ENCODE measurements around the gene LRSAM1. TPM values are rescaled to one million over a fixed set of nuclear protein-coding genes. Genes with fewer than 3 reads are reported as not detected.

The LRSAM1 gene
- total and polyA plus RNA-seq, 2 of the 8 experiments (the other 6 are each of a cell fraction or from before 2014, with no cell fraction given) = 9.7 to 18.3 TPM

- Histone ChIP-seq H3K56ac (replicated peaks; ENCODE audit: insufficient read length, low read depth, low read length) (no peak overlapping the region), H3K9me3 (ENCODE audit: insufficient read depth in 2 of 2, low read depth in 1 of 2, low read length in 1 of 2) (no peaks in the 10 kb centered on the region), H4K20me1 (replicated peaks in 1 of 2; ENCODE audit: control insufficient read depth in 1 of 2, insufficient read depth in 2 of 2, low read length in 2 of 2) (peaks cover 0 to 24% of the 10 kb centered on the region in 2 experiments), H3K79me1 (ENCODE audit: low read depth, low read length) (peaks cover 27% of the 10 kb centered on the region), H3K18ac (ENCODE audit: extremely low read depth, low read length) (no peak overlapping the region), H3K23ac (ENCODE audit: insufficient read length) (no peak overlapping the region), H3K79me2 (ENCODE audit: control insufficient read depth in 1 of 2, insufficient read depth in 2 of 2, low read length in 2 of 2) (peaks cover 0 to 26% of the 10 kb centered on the region in 2 experiments; a peak in 2 of 4 replicates), H3K4me2 (ENCODE audit: insufficient read depth in 1 of 2, low read depth in 2 of 2, low read length in 2 of 2) (no peak overlapping the region), H3K14ac (ENCODE audit: insufficient read length) (no peak overlapping the region), H2AK5ac (ENCODE audit: low read depth, low read length) (no peak overlapping the region), H2AFZ (ENCODE audit: low read length) (no peak overlapping the region), H2BK12ac (ENCODE audit: low read depth, low read length) (no peak overlapping the region), H2BK120ac (replicated peaks; ENCODE audit: low read depth, low read length) (no peak overlapping the region), H3K36me3 (ENCODE audit: control insufficient read depth in 2 of 4, insufficient read depth in 4 of 4, low read length in 3 of 4) (no peaks in the 10 kb centered on the region), H3K23me2 (ENCODE audit: low read depth, low read length) (peaks cover 2% of the 10 kb centered on the region; the same call in 1 of the 2 replicates), H2BK15ac (ENCODE audit: low read length) (no peak overlapping the region), H4K8ac (ENCODE audit: extremely low read depth, insufficient read depth, low read length) (no peak overlapping the region), H3K4me1 (replicated peaks in 1 of 4; ENCODE audit: control insufficient read depth in 3 of 4, insufficient read depth in 4 of 4, low read length in 3 of 4) (peaks cover 0 to 18% (median 6%) of the 10 kb centered on the region in 4 experiments; a peak in 5 of 7 replicates), H4K91ac (replicated peaks; ENCODE audit: insufficient read length, low read length) (no peak overlapping the region), H3K27ac (ENCODE audit: low read depth, low read length) (no peak overlapping the region), H2BK5ac (ENCODE audit: low read depth, low read length) (no peak overlapping the region; the same call in 1 of the 2 replicates), H3K27me3 (replicated peaks in 1 of 4; ENCODE audit: control insufficient read depth in 3 of 4, extremely low read depth in 1 of 4, insufficient read depth in 3 of 4, low read length in 3 of 4) (no peaks in the 10 kb centered on the region), H3K4me3 (ENCODE audit: extremely low read depth in 1 of 4, insufficient read depth in 2 of 4, low read depth in 3 of 4, low read length in 4 of 4) (no peak overlapping the region), H4K5ac (ENCODE audit: insufficient read length, low read depth, low read length) (no peak overlapping the region), H3K9ac (replicated peaks in 1 of 4; ENCODE audit: extremely low read depth in 1 of 4, low read depth in 3 of 4, low read length in 3 of 4) (no peak overlapping the region), H3K4ac (replicated peaks; ENCODE audit: insufficient read length, low read depth, low read length) (no peak overlapping the region), H2BK20ac (ENCODE audit: low read length) (no peak overlapping the region)
- POLR2A ChIA-PET (ENCODE audit: partially characterized antibody) = no interaction called here
- CTCF ChIA-PET (ENCODE audit: partially characterized antibody) = interaction anchor here (0.7 to 3.1 kb wide), 4 partner anchors 9 to 58 kb away, joined by 3 to 13 read pairs (median 4); no protein-coding TSS in a partner anchor
- DNase-seq (ENCODE audit: low read depth in 1 of 2, low spot score in 2 of 2) (no peak), FAIRE-seq (no peak)
- 93% methylated on average over 10 of the region's 10 CpGs; no CpG with 5 or more reads in 1 of the 2 experiments for WGBS, 2 experiments (ENCODE audit: extremely low coverage in 1 of 2, insufficient coverage in 1 of 2, insufficient read length in 1 of 2, insufficient replicate concordance in 2 of 2, low coverage in 1 of 2, low lambda C conversion rate in 2 of 2, missing lambda C conversion rate in 1 of 2)
- TF ChIP-seq JUND (IDR thresholded peaks at IDR 0.05; ENCODE audit: low read length) = no peak
- no peak for TF ChIP-seq POU5F1 (IDR thresholded peaks at IDR 0.05; ENCODE audit: low read depth, low read length)
- TF ChIP-seq EP300 (IDR thresholded peaks at IDR 0.05; ENCODE audit: borderline replicate concordance in 1 of 2, low read depth in 2 of 2, low read length in 2 of 2) = no peak
- TF ChIP-seq CBX5 (IDR thresholded peaks at IDR 0.05; ENCODE audit: low read depth, low read length) = no peak
- TF ChIP-seq CEBPB (IDR thresholded peaks at IDR 0.05; ENCODE audit: low read depth, low read length) = no peak
- no peak for TF ChIP-seq SP2 (IDR thresholded peaks at IDR 0.05; ENCODE audit: low read length)
- no peak for TF ChIP-seq SP1 (IDR thresholded peaks at IDR 0.05; ENCODE audit: low read depth, low read length)
- TF ChIP-seq EZH2 (IDR thresholded peaks at IDR 0.05; ENCODE audit: low read depth, low read length, severe bottlenecking) = no peak
- TF ChIP-seq ATF2 (IDR thresholded peaks at IDR 0.05; ENCODE audit: low read length) = no peak
- TF ChIP-seq JUN (IDR thresholded peaks at IDR 0.05; ENCODE audit: low read depth, low read length) = no peak
- no peak for TF ChIP-seq POLR2A (IDR thresholded peaks at IDR 0.05; ENCODE audit: control extremely low read depth in 1 of 2, low read depth in 2 of 2, low read length in 2 of 2)
- no peak for TF ChIP-seq CBX8 (IDR thresholded peaks at IDR 0.05; ENCODE audit: borderline replicate concordance, low read depth, low read length)
These were observed 97.1 kb downstream of the LRSAM1 start for GRCh38 chr9:127548352-127548881.

Data from H1 (cell line).